Heart left ventricle (tissue), 16 donors: ENCODE data around the gene TSEN54. TPM values are rescaled to one million over a fixed set of nuclear protein-coding genes. Genes with fewer than 3 reads are reported as not detected.
A peak's percentile ranks its signal among the peaks of the same experiment; 100 is the strongest.

ENCODE experiments used
- ATAC-seq, 4 donors: fragments of 200-7000 bp; cut with Tn5 transposase; one replicate each; pipeline ENCODE4 v1.9.1; 2020 to 2022; ENCODE audit warnings: moderate library complexity in 4 of 4, mild to moderate bottlenecking in 3 of 4, moderate number of reproducible peaks in 1 of 4
- DNase-seq, 5 donors: peaks; one replicate each; pipeline ENCODE4 v3.0.0-alpha.2; 2020
- H3K27ac ChIP-seq, 12 donors: fragments of 200-600 bp; sonication (generic) in 4 of 12; one replicate each; pipeline versions ENCODE4 v1.5.0 to v1.8.0; 2016 to 2022; ENCODE audit warnings: mild to moderate bottlenecking in 2 of 12
- H3K27me3 ChIP-seq, 9 donors: fragments of 200-600 bp; sonication (generic) in 2 of 9; one replicate each; pipeline versions ENCODE4 v1.5.1 to v1.8.0; 2016 to 2022; ENCODE audit warnings: mild to moderate bottlenecking in 3 of 9
- H3K36me3 ChIP-seq, 9 donors: fragments of 200-600 bp; sonication (generic) in 2 of 9; one replicate each; pipeline versions ENCODE4 v1.5.0 to v1.8.0; 2018 to 2022; ENCODE audit warnings: mild to moderate bottlenecking in 2 of 9
- H3K4me1 ChIP-seq, 12 donors: fragments of 200-600 bp; sonication (generic) in 4 of 12; one replicate each; pipeline versions ENCODE4 v1.5.0 to v1.8.0; 2016 to 2022; ENCODE audit warnings: mild to moderate bottlenecking in 3 of 12
- H3K4me3 ChIP-seq, 12 donors: fragments of 200-600 bp; sonication (generic) in 4 of 12; one replicate each; pipeline versions ENCODE4 v1.5.0 to v1.8.0; 2017 to 2022; ENCODE audit warnings: mild to moderate bottlenecking in 9 of 12, moderate library complexity in 4 of 12
- H3K9me3 ChIP-seq, 12 donors: fragments of 200-600 bp; sonication (generic) in 4 of 12; one replicate each; pipeline versions ENCODE4 v1.5.0 to v1.8.0; 2016 to 2022; ENCODE audit warnings: mild to moderate bottlenecking in 1 of 12
- CTCF ChIP-seq, 12 donors: fragments of 200-600 bp; sonication (generic) in 4 of 12; IDR thresholded peaks; one replicate each; pipeline versions ENCODE4 v1.5.0 to v1.8.0; 2018 to 2022; ENCODE audit warnings: antibody characterized with exemption in 12 of 12, mild to moderate bottlenecking in 5 of 12
- POLR2A ChIP-seq, 2 donors: fragments of 450-650 bp; IDR thresholded peaks; one replicate each; pipeline ENCODE4 v1.6.1; 2017; ENCODE audit warnings: antibody characterized with exemption in 2 of 2, mild to moderate bottlenecking in 2 of 2, moderate library complexity in 2 of 2
- WGBS, 4 donors: extraction: QIAGEN DNeasy Blood & Tissue Kit in 2 of 4; methylation state at CpG; one replicate each; pipeline versions ENCODE4 v1.1.5 to v1.1.7; 2013 to 2018; 5-methylcytosine and 5-hydroxymethylcytosine counted together
- intact Hi-C, 10 donors: fragments of 100-400 bp; cut with DNase I; formaldehyde crosslinking; loops; one replicate each; pipeline versions ENCODE4 v1.11.1 to v1.14.2; 2022
- polyA plus RNA-seq, 2 donors: library from polyadenylated mRNA; stranded (reverse); fragments of 200-250 nt; gene quantifications; one replicate each; pipeline ENCODE4 v1.2.3, GENCODE V29; 2013
- total RNA-seq, 9 donors: library from RNA; depleted of rRNA in 2 of 9; stranded (reverse); fragments of >200 nt in 2 of 9; fragmentation: NEBNext Ultra II Directional in 3 of 9; extraction: Animal tissue kit (Norgen Biotek cat#: 25700) in 3 of 9; gene quantifications; one replicate each; pipeline versions ENCODE4 v1.1.0 to v1.2.4, GENCODE V29; 2016 to 2023
- donor health status: ischemic (EF 13 %, LVEDD 7.1; RV severe dilation, severe dysfunction).
- donor health status: healthy with polysubstance abuse.
- donor health status: DM: no; HTN: yes; CAD: no.
- donor health status: DM: no; HTN: no; CAD: no.
- donor health status: ischemic (EF 25% LVEDD 6.9; RV normal size, moderate dysfunction).
- donor health status: ischemic (EF 25% LVEDD 5.7; RV mildly dilated, moderate dysfunction).
- donor health status: healthy.
- donor health status: DM: yes; HTN: yes; CAD: no.
- donor health status: ischemic (EF 35%, LVEDD 5.7; RV mildly dilated, moderate dysfunction).
- donor health status: nonischemic (EF 11% LVEDD 7.7; RV severe dilation, severe dysfunction).
- donor health status: DM: yes; HTN: yes; CAD: no.
- donor health status: PGD.
- donor health status: ischemic (EF 29% LVEDD 5.4; RV normal size, mild dysfunction).
- donor health status: nonischemic (EF 23%, LVEDD 6.1; RV moderate dilation, normal function).

TSEN54 gene
- total and polyA plus RNA-seq, 11 donors: 4.0 to 12.4 (median 9.4) TPM

GRCh38 chr17:75475144-75475835 is 41.0 kb upstream of the TSEN54 start:
- no peaks in the 10 kb centered on the region for H3K9me3 ChIP-seq
- H3K27me3 ChIP-seq: no peaks in the 10 kb centered on the region
- intact Hi-C loops: loop anchor here in 3 of 10 donors (2.0 to 10.0 kb wide), 3 partner anchors 16 to 50 kb away; no protein-coding TSS in a partner anchor
- peaks cover 0 to 23% (median 15%) of the 10 kb centered on the region in 9 donors for H3K36me3 ChIP-seq
- 34 to 45% (median 37%) methylated on average over 9 to 13 of the region's 13 CpGs for WGBS, 4 donors
- peaks cover 17 to 62% (median 36%) of the 10 kb centered on the region in 12 donors for H3K4me1 ChIP-seq
- TF ChIP-seq POLR2A (IDR thresholded peaks at IDR 0.05) (no peak), CTCF (IDR thresholded peaks at IDR 0.05) (no peak)
- peak overlapping the region; percentile 59 to 94 (median 82) for H3K27ac ChIP-seq
- H3K4me3 ChIP-seq: peak overlapping the region in 6 of 12 donors; percentile 16 to 39 (median 31)
- DNase-seq (no peak), ATAC-seq (peak in 3 of 4 donors; percentile 9 to 31 (median 25))

GRCh38 chr17:75475851-75476250 is 40.5 kb upstream of the TSEN54 start:
- ATAC-seq (peak; percentile 81 to 92 (median 82)), DNase-seq (peak in 4 of 5 donors; percentile 72 to 84 (median 74))
- peak overlapping the region in 8 of 12 donors; percentile 16 to 48 (median 32) for H3K4me3 ChIP-seq
- no peaks in the 10 kb centered on the region for H3K9me3 ChIP-seq
- intact Hi-C loops: loop anchor here in 3 of 10 donors (2.0 to 10.0 kb wide), 4 partner anchors 17 to 51 kb away; partner anchors contain the start of gene CASKIN2 (in 2 of the 3)
- peak overlapping the region; percentile 59 to 94 (median 82) for H3K27ac ChIP-seq
- peaks cover 17 to 67% (median 39%) of the 10 kb centered on the region in 12 donors for H3K4me1 ChIP-seq
- WGBS, 4 donors: 2 to 9% (median 5%) methylated on average over 3 of the region's 3 CpGs
- H3K27me3 ChIP-seq: no peaks in the 10 kb centered on the region
- peaks cover 0 to 23% (median 15%) of the 10 kb centered on the region in 9 donors for H3K36me3 ChIP-seq
- TF ChIP-seq POLR2A (IDR thresholded peaks at IDR 0.05): no peak
- no peak for TF ChIP-seq CTCF (IDR thresholded peaks at IDR 0.05)

GRCh38 chr17:75476271-75476671 is 40.1 kb upstream of the TSEN54 start:
- Histone ChIP-seq H3K9me3 (no peaks in the 10 kb centered on the region), H3K27ac (peak overlapping the region; percentile 59 to 94 (median 82)), H3K36me3 (peaks cover 0 to 23% (median 15%) of the 10 kb centered on the region in 9 donors), H3K27me3 (no peaks in the 10 kb centered on the region), H3K4me1 (peaks cover 17 to 70% (median 43%) of the 10 kb centered on the region in 12 donors), H3K4me3 (peak overlapping the region in 8 of 12 donors; percentile 16 to 48 (median 32))
- DNase-seq: peak in 2 of 5 donors; percentile 70 to 73
- WGBS, 4 donors: 0 to 12% (median 6%) methylated on average over 8 of the region's 8 CpGs
- intact Hi-C loops: loop anchor here in 3 of 10 donors (2.0 to 10.0 kb wide), 3 partner anchors 34 to 51 kb away; partner anchors contain the start of gene CASKIN2 (in 2 of the 3)
- peak; percentile 76 to 80 (median 78) for ATAC-seq
- TF ChIP-seq CTCF (IDR thresholded peaks at IDR 0.05) (no peak), POLR2A (IDR thresholded peaks at IDR 0.05) (no peak)
